Epithelial cell of proximal tubule (primary cell): Measurements from ENCODE around the gene NOP53. TPM values are rescaled to one million over a fixed set of nuclear protein-coding genes. Genes with fewer than 3 reads are reported as not detected.

ENCODE experiments used
- DNase-seq: peaks from one replicate; pipeline ENCODE4 v3.0.0-alpha.2; 2011; ENCODE audit warnings: low read depth
- H3K4me3 ChIP-seq: 2 replicates; pipeline ENCODE4 v1.5.1; 2011; ENCODE audit warnings: low read depth, mild to moderate bottlenecking, low read length
- total RNA-seq: library from RNA; depleted of rRNA; stranded (reverse); fragments of >200 nt; gene quantifications from 2 replicates; pipeline ENCODE4 v1.2.3, GENCODE V29; 2015
- TF ChIP-seq, protein P1 (sequence below): conservative IDR thresholded peaks from 2 replicates; pipeline ENCODE4 v1.5.1; 2012; ENCODE audit warnings: low read depth, mild to moderate bottlenecking, low read length

The NOP53 gene
- total RNA-seq, 1 donor from 2014 or later, result 247 TPM

DNA sequence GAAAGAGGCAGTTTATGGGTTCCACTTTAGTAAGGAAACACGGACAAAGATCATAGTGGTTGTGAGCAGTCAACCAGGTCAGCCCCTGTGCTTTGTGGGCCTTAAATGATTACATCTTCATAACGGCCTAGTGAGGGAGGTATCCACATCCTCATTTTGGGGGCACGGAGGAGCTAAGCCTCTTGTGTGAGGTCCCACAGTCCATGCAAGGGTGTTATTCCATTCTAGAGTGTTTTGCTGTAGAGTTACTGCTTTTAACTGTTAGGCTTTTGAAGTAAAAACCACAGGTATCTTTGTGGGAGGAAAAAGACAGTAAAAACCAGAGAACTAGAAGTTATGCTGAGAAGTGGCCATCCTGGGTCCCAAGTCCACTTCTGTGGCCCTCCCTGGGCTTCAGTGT is 4.0 kb downstream of the NOP53 start:
- no peak for DNase-seq
- TF ChIP-seq, protein P1, sequence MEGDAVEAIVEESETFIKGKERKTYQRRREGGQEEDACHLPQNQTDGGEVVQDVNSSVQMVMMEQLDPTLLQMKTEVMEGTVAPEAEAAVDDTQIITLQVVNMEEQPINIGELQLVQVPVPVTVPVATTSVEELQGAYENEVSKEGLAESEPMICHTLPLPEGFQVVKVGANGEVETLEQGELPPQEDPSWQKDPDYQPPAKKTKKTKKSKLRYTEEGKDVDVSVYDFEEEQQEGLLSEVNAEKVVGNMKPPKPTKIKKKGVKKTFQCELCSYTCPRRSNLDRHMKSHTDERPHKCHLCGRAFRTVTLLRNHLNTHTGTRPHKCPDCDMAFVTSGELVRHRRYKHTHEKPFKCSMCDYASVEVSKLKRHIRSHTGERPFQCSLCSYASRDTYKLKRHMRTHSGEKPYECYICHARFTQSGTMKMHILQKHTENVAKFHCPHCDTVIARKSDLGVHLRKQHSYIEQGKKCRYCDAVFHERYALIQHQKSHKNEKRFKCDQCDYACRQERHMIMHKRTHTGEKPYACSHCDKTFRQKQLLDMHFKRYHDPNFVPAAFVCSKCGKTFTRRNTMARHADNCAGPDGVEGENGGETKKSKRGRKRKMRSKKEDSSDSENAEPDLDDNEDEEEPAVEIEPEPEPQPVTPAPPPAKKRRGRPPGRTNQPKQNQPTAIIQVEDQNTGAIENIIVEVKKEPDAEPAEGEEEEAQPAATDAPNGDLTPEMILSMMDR, result no peak
- no peak overlapping the region for H3K4me3 ChIP-seq

DNA sequence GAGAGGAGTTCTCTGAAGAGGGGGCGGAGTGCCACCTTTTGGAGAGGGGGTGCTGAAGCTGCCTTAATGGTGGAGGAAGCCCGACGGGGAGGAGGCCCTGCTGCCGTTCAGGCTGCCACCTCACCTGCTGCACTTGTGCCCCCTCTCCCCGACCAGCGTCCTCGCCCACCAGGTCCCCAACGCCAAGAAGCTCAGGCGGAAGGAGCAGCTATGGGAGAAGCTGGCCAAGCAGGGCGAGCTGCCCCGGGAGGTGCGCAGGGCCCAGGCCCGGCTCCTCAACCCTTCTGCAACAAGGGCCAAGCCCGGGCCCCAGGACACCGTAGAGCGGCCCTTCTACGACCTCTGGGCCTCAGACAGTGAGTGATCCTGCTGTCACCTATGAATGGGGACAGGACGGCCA is 5.4 kb downstream of the NOP53 start:
- H3K4me3 ChIP-seq, result no peak overlapping the region
- DNase-seq, result no peak
- TF ChIP-seq, protein P1, result no peak

DNA sequence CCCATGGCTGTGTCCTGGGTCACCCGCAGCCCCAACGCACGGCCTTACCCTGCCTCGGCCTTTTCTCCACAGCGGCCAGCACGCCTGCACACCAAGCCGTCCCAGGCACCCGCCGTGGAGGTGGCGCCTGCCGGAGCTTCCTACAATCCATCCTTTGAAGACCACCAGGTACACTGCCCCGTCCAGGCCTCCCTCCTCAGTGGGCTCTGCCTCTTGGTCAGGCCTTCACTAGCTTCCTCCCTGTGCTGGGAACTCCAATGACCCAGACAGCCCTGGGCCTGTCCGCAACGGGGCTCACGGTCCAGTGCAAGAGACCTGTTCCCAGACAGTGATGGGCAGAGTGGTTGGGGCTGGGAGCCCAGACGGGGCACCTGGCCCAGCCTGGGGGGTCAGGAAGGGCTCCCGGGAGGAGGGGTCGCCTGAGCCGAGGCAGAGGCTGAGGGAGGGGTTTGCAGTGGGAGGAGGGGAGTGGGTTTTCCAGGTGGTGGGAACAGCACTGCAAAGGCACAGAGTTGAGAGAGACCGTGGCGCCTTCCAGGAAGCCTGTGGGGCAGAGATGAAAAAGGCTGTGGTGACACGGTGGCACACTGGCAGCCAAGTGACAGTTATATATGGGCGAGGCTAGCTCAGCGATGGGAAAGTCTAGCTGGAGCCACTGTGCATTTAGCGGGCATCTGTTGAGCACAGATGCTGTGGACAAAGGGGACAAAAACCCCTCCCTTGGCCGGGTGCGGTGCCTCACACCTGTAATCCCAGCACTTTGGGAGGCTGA is 7.3 kb downstream of the NOP53 start:
- H3K4me3 ChIP-seq, result no peak overlapping the region
- DNase-seq, result no peak
- TF ChIP-seq, protein P1, result no peak

DNA sequence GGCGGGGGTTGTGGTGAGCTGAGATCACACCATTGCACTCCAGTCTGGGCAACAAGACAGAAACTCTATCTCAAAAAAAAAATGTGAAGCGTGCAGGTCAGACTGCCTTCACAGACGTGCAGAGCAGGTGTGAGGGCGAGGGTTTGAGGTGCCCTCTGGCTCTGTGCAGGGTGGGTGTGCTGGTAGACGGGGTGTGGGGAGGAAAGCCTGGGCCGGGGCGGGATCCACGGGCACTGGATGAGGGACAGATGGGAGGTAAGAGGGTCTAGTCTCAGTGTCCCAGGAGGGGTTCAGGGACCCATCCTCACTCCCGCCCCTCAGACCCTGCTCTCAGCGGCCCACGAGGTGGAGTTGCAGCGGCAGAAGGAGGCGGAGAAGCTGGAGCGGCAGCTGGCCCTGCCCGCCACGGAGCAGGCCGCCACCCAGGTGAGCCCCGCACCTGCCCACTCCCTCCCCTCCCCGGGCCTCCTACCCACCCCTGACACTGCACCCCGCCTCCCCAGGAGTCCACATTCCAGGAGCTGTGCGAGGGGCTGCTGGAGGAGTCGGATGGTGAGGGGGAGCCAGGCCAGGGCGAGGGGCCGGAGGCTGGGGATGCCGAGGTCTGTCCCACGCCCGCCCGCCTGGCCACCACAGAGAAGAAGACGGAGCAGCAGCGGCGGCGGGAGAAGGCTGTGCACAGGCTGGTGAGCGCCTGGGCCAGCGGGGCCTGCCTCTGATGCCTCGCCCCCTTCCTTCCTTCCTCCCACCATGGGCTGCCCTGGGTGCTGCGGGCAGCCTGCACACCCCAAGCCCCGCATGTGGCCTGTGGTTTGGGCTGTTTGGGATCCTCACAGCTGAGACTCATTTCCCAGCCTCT is 9.1 kb downstream of the NOP53 start:
- H3K4me3 ChIP-seq, result no peak overlapping the region
- DNase-seq, result no peak
- TF ChIP-seq, protein P1, result no peak

DNA sequence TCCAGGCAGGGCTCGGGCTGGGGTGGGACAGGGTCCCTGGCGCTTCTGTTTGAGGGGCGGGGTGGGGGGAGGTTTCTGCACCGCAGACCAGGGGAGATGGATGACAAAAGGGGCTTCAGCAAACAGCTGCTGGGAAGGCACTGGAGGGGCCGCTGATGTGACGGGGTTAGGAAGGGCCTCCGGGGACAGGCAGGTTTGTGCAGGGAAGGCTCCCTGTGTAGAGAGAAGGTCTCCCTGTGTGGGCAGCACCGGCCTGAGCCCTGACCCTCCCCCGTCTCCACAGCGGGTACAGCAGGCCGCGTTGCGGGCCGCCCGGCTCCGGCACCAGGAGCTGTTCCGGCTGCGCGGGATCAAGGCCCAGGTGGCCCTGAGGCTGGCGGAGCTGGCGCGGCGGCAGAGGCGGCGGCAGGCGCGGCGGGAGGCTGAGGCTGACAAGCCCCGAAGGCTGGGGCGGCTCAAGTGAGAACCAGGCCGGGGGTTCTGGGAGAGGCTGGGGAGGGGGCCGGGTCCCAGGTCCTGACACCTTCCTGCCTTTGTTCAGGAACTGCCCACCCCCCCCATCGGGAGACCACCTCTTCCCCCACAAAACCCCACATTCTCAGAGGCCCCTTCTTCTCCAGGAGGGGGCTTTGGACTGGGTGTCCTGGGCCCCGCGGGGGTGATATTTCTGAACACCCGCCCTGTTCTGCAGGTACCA is 9.9 kb downstream of the NOP53 start:
- no peak for DNase-seq
- TF ChIP-seq, protein P1, result no peak
- no peak overlapping the region for H3K4me3 ChIP-seq

- no peak overlapping the region for H3K4me3 ChIP-seq
- no peak for DNase-seq
Measured at GRCh38 chr19:47755762-47756626, 10.6 kb downstream of the NOP53 start.

More at GRCh38 chr19:47755762-47756626, 10.6 kb downstream of the NOP53 start:
- TF ChIP-seq, protein P1, result no peak
